ENCODE results near the gene ZSCAN12. TPM values are rescaled to one million over a fixed set of nuclear protein-coding genes. Genes with fewer than 3 reads are reported as not detected.
"Not testable (repeated sequence)": the region's sequence is repeated elsewhere in the genome, so short reads cannot be mapped to it uniquely, and the experiment has no call there.

Gene ZSCAN12
- total RNA-seq, 1 donor from 2014 or later = 1.9 TPM

- ATAC-seq (ENCODE audit: poor library complexity) = not testable (repeated sequence)
Measured at GRCh38 chr6:28359562-28359961, 40.0 kb downstream of the ZSCAN12 start.

GRCh38 chr6:28357036-28357435, 42.5 kb downstream of the ZSCAN12 start:
- intact Hi-C loops (cut with DNase I) = loop anchor here (10.0 kb wide), 1 partner anchor 132 kb away; the partner anchor contains the start of gene ZSCAN9
- no peak for DNase-seq
- no peak for ATAC-seq (ENCODE audit: poor library complexity)

More at GRCh38 chr6:28359562-28359961, 40.0 kb downstream of the ZSCAN12 start:
- not testable (repeated sequence) for DNase-seq
- intact Hi-C loops (cut with DNase I) = loop anchor here (10.0 kb wide), 1 partner anchor 135 kb away; the partner anchor contains the start of gene ZSCAN9

GRCh38 chr6:28356666-28357020, 42.9 kb downstream of the ZSCAN12 start:
- DNase-seq (no peak), ATAC-seq (ENCODE audit: poor library complexity) (no peak)
- intact Hi-C loops (cut with DNase I) = loop anchor here (10.0 kb wide), 1 partner anchor 132 kb away; the partner anchor contains the start of gene ZSCAN9

- intact Hi-C loops (cut with DNase I) = loop anchor here (10.0 kb wide), 1 partner anchor 131 kb away; the partner anchor contains the start of gene ZSCAN9
- DNase-seq (peak; percentile 78), ATAC-seq (ENCODE audit: poor library complexity) (peak; percentile 96)
Measured at GRCh38 chr6:28355743-28356665, 43.5 kb downstream of the ZSCAN12 start.

GRCh38 chr6:28354688-28355554, 44.6 kb downstream of the ZSCAN12 start:
- ATAC-seq (ENCODE audit: poor library complexity) = no peak
- no peak for DNase-seq
- intact Hi-C loops (cut with DNase I) = loop anchor here (10.0 kb wide), 1 partner anchor 130 kb away; the partner anchor contains the start of gene ZSCAN9

- peak; percentile 62 for DNase-seq
- ATAC-seq (ENCODE audit: poor library complexity) = no peak
- intact Hi-C loops (cut with DNase I) = loop anchor here (10.0 kb wide), 1 partner anchor 129 kb away; the partner anchor contains the start of gene ZSCAN9
Measured at GRCh38 chr6:28353981-28354676, 45.4 kb downstream of the ZSCAN12 start.

- ATAC-seq (ENCODE audit: poor library complexity) = no peak
- intact Hi-C loops (cut with DNase I) = loop anchor here (10.0 kb wide), 1 partner anchor 129 kb away; the partner anchor contains the start of gene ZSCAN9
- no peak for DNase-seq
Measured at GRCh38 chr6:28353356-28353755, 46.2 kb downstream of the ZSCAN12 start.

GRCh38 chr6:28351493-28351925, 48.0 kb downstream of the ZSCAN12 start:
- ATAC-seq (ENCODE audit: poor library complexity) (no peak), DNase-seq (no peak)
- intact Hi-C loops (cut with DNase I) = loop anchor here (10.0 kb wide), 1 partner anchor 127 kb away; the partner anchor contains the start of gene ZSCAN9

GRCh38 chr6:28351087-28351486, 48.5 kb downstream of the ZSCAN12 start:
- DNase-seq (no peak), ATAC-seq (ENCODE audit: poor library complexity) (no peak)
- intact Hi-C loops (cut with DNase I) = loop anchor here (10.0 kb wide), 1 partner anchor 126 kb away; the partner anchor contains the start of gene ZSCAN9

- intact Hi-C loops (cut with DNase I) = loop anchor here (10.0 kb wide), 1 partner anchor 125 kb away; the partner anchor contains the start of gene ZSCAN9
- ATAC-seq (ENCODE audit: poor library complexity) (peak; percentile 98), DNase-seq (peak; percentile 92)
Measured at GRCh38 chr6:28349892-28350737, 49.4 kb downstream of the ZSCAN12 start, which contains the start of gene ZKSCAN3. Gene ZKSCAN3, plus strand, starts transcription at chr6:28349947. Its CDS starts 9,640 bp downstream, at chr6:28359587.

GRCh38 chr6:28349344-28349891, 50.1 kb downstream of the ZSCAN12 start:
- ATAC-seq (ENCODE audit: poor library complexity) (peak; percentile 29), DNase-seq (no peak)
- intact Hi-C loops (cut with DNase I) = no loop called here

- intact Hi-C loops (cut with DNase I) = no loop called here
- no peak for ATAC-seq (ENCODE audit: poor library complexity)
- no peak for DNase-seq
Measured at GRCh38 chr6:28347119-28347518, 52.4 kb downstream of the ZSCAN12 start.

- intact Hi-C loops (cut with DNase I) = no loop called here
- no peak for ATAC-seq (ENCODE audit: poor library complexity)
- DNase-seq = no peak
Measured at GRCh38 chr6:28345201-28345600, 54.3 kb downstream of the ZSCAN12 start.

- no peak for DNase-seq
Measured at GRCh38 chr6:28343898-28344677, 55.5 kb downstream of the ZSCAN12 start.

GRCh38 chr6:28340310-28341095, 59.0 kb downstream of the ZSCAN12 start:
- ATAC-seq (ENCODE audit: poor library complexity) = no peak

More at GRCh38 chr6:28343898-28344677, 55.5 kb downstream of the ZSCAN12 start:
- intact Hi-C loops (cut with DNase I) = no loop called here
- no peak for ATAC-seq (ENCODE audit: poor library complexity)

More at GRCh38 chr6:28340310-28341095, 59.0 kb downstream of the ZSCAN12 start:
- DNase-seq = no peak
- intact Hi-C loops (cut with DNase I) = no loop called here
